ENCODE measurements around the gene DPYSL4.
A peak's percentile ranks its signal among the peaks of the same experiment; 100 is the strongest.

The DPYSL4 gene

DNA sequence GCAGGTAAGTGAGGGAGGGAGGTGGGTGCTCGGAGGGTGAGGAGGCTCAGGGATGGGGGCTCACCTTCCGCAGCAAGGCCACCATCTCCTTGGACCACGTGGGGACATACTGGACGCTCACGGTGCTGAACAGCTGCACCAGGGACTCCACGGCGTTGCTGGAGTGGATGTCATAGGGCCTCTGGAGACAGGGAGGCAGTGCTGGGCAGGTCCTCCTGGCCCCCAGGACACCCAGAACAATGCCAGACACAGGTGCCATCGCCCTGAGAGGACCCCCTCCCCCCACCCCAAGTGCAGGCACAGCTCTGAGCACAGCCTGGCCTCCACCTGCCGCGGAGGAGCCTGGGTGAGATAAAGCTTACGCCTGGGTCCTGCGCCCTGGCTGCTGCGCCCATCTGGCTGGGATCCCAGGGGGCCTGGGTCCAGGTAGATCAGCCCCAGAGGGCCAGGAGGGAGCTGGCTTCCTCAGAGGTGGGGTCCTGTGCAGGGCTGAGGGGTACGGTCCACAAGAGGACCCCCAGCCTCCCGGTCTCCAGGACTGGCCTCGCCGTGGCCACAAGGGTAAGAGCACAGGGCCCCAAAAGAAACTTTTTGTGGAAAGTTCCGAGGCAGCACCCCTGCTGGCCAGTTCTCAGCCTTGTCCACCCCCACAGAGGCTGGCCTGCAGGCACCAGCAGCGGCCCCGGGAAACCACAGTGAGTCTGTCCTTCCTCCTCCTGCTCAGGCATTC, 37.8 kb downstream of the DPYSL4 start:
- Histone ChIP-seq H3K4me3 (ENCODE audit: low read depth, low read length) (no peak overlapping the region), H3K36me3 (replicated peaks) (no peaks in the 10 kb centered on the region), H3K27ac (no peak overlapping the region), H3K27me3 (replicated peaks) (no peaks in the 10 kb centered on the region)
- DNase-seq, result no peak
- TF ChIP-seq, protein P1, sequence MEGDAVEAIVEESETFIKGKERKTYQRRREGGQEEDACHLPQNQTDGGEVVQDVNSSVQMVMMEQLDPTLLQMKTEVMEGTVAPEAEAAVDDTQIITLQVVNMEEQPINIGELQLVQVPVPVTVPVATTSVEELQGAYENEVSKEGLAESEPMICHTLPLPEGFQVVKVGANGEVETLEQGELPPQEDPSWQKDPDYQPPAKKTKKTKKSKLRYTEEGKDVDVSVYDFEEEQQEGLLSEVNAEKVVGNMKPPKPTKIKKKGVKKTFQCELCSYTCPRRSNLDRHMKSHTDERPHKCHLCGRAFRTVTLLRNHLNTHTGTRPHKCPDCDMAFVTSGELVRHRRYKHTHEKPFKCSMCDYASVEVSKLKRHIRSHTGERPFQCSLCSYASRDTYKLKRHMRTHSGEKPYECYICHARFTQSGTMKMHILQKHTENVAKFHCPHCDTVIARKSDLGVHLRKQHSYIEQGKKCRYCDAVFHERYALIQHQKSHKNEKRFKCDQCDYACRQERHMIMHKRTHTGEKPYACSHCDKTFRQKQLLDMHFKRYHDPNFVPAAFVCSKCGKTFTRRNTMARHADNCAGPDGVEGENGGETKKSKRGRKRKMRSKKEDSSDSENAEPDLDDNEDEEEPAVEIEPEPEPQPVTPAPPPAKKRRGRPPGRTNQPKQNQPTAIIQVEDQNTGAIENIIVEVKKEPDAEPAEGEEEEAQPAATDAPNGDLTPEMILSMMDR (IDR thresholded peaks at IDR 0.05; ENCODE audit: low read depth, low read length, missing control alignments), result peak; percentile 21
- in situ Hi-C loops (cut with HindIII; ENCODE audit: low pct_ligation_motif_present, low sequenced_read_pairs), result no loop called here

DNA sequence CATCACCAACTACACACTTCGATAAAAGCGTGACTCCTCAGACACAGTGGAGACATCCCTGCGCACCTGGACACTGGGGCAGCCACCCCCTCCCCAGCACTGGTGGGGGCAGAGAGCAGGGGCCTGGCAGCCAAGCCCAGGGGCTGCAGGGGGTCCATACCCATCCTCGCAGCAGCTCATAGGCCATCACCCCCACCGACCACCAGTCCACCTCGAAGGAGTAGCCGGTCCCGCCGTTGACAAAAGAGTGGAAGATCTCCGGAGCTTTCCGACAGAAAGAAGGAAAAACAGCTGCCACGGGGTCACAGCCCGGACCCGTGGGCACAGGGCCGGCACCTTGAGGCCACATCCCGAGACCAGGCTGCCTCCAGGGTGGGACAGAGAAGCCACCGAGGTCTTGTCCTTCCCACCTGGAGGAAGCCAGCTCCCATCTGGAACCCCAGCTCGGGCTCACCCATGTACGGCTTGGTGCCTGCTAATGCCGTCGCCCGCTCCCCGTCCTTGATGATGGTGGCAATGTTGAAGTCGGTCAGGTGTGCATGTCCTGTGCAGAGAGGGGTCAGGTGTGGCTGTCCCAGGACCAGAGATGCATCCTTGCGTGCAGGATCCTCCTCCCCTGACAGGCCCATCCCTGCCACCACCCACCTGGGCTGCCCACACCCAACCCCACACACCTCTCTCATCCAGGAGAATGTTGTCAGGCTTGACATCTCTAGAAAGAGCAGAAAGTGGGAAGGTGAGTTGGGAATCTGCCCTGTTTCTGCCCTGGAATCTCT, 38.5 kb downstream of the DPYSL4 start:
- DNase-seq, result no peak
- TF ChIP-seq, protein P1 (IDR thresholded peaks at IDR 0.05; ENCODE audit: low read depth, low read length, missing control alignments), result no peak
- no peaks in the 10 kb centered on the region for H3K36me3 ChIP-seq (replicated peaks)
- in situ Hi-C loops (cut with HindIII; ENCODE audit: low pct_ligation_motif_present, low sequenced_read_pairs), result no loop called here
- H3K27me3 ChIP-seq (replicated peaks), result no peaks in the 10 kb centered on the region
- no peak overlapping the region for H3K27ac ChIP-seq
- no peak overlapping the region for H3K4me3 ChIP-seq (ENCODE audit: low read depth, low read length)

DNA sequence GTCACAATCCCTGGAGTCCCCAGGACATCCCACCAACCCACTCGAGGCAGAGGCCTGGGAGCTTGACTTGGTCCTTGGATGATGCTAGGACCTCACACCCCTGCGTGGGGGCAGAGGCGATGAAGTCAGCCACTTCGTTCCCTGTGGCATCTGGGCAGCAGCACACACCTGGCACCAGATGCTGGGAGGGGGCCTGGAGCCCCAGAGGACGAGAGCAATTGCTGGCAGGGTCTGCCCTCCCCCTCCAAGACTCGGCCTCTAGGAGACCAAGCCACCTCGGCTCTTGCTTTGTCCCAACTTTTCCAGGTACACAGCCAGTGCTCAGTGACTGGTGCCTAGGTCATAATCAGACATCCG, 39.1 kb downstream of the DPYSL4 start:
- H3K27me3 ChIP-seq (replicated peaks), result no peaks in the 10 kb centered on the region
- no peak for DNase-seq
- H3K36me3 ChIP-seq (replicated peaks), result no peaks in the 10 kb centered on the region
- TF ChIP-seq, protein P1 (IDR thresholded peaks at IDR 0.05; ENCODE audit: low read depth, low read length, missing control alignments), result no peak
- no peak overlapping the region for H3K27ac ChIP-seq
- in situ Hi-C loops (cut with HindIII; ENCODE audit: low pct_ligation_motif_present, low sequenced_read_pairs), result no loop called here
- no peak overlapping the region for H3K4me3 ChIP-seq (ENCODE audit: low read depth, low read length)

DNA sequence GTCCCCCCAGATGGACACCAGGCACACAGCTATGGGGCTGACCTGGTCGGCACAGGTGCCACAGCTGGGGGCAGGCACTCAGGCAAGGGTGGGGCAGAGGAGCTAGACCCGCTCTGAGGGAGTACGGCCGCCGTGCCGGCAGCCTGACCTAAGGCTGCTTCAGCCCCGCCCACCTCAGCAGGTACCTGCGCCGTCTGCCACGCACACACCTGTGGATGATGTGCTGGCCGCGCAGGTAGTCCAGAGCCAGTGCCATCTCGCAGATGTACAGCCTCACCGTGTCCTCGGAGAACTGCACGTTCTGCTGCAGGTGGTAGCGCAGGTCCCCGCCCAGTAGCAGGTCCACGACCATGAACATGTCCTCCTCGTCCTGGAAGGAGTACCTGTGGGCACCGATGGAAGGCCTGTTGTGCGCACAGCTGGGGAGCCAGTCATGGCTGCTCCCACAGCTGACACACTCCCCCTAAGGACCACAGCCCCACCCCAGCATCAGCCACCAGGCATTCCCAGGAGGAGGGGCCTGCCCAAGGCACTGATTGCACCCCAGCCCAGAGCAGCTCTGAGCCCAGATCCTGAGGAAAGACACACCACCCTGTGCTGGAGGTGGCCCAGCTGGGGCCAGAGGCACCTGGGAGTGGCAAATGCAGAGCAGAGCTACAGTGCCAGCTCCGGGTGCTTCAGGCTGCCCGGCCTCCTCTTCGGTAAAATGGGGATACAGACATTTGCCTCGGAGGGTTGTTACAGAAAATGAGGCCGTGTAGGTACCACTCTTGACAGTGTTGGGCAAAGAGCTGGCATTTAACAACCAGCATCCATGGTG, 40.0 kb downstream of the DPYSL4 start:
- no peak for DNase-seq
- no peak overlapping the region for H3K27ac ChIP-seq
- TF ChIP-seq, protein P1 (IDR thresholded peaks at IDR 0.05; ENCODE audit: low read depth, low read length, missing control alignments), result no peak
- in situ Hi-C loops (cut with HindIII; ENCODE audit: low pct_ligation_motif_present, low sequenced_read_pairs), result no loop called here
- H3K36me3 ChIP-seq (replicated peaks), result no peaks in the 10 kb centered on the region
- H3K4me3 ChIP-seq (ENCODE audit: low read depth, low read length), result no peak overlapping the region
- no peaks in the 10 kb centered on the region for H3K27me3 ChIP-seq (replicated peaks)

DNA sequence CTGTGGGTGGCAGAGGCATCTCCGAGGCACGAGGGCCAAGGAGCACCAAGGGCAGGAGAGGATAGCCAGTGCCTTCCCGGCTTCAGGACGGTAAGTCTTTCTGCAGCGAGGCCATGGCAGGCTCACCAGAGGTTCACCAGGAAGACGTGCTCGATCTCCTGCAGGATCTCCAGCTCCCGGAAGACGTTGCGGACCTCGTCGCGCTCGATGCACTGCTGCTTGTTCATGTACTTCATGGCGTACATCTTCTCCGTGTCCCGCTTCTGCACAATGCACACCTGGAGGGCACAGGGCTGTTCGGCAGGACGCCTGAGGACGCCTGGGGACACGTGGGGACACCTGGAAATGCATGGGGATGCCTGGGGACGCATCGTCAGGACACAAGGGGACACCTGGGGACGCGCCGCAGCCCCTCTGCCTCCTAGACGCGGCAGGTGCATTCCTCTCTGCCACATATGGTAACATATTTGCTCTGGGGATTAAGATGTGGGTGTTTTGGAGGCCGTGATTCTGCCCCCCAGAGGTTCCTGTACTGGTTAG, 41.2 kb downstream of the DPYSL4 start:
- Histone ChIP-seq H3K27me3 (replicated peaks) (no peaks in the 10 kb centered on the region), H3K36me3 (replicated peaks) (no peaks in the 10 kb centered on the region), H3K4me3 (ENCODE audit: low read depth, low read length) (no peak overlapping the region), H3K27ac (no peak overlapping the region)
- TF ChIP-seq, protein P1 (IDR thresholded peaks at IDR 0.05; ENCODE audit: low read depth, low read length, missing control alignments), result no peak
- DNase-seq, result no peak
- in situ Hi-C loops (cut with HindIII; ENCODE audit: low pct_ligation_motif_present, low sequenced_read_pairs), result no loop called here

All from brain microvascular endothelial cell (primary cell).